ENCODE data around the gene TSC1.

- TF ChIP-seq EZH2phosphoT487 (conservative IDR thresholded peaks at IDR 0.05; ENCODE audit: low read length) = no peak
- TF ChIP-seq CTCF (IDR thresholded peaks at IDR 0.05; ENCODE audit: insufficient read depth, low read length, poor library complexity, severe bottlenecking) = no peak
Observed at GRCh38 chr9:132983491-132984201, 39.2 kb upstream of the TSC1 start.
